Testis (tissue), 2 donors: ENCODE results near the gene BAMBI.

Experiments
- POLR2A ChIP-seq: fragments of 450-650 bp; IDR thresholded peaks from one replicate; pipeline ENCODE4 v1.6.1; 2017; ENCODE audit warnings: antibody characterized with exemption, mild to moderate bottlenecking, moderate library complexity
- TF ChIP-seq, protein P1 (sequence below), 3 experiments: fragments of 450-650 bp in 2 of 3; fragments of 200-600 bp in 1 of 3; sonication (generic) in 1 of 3; IDR thresholded peaks; one replicate each; pipeline ENCODE4 v1.5.1; 2016 to 2019; ENCODE audit warnings: antibody characterized with exemption in 3 of 3, mild to moderate bottlenecking in 2 of 3, moderate library complexity in 1 of 3

DNA sequence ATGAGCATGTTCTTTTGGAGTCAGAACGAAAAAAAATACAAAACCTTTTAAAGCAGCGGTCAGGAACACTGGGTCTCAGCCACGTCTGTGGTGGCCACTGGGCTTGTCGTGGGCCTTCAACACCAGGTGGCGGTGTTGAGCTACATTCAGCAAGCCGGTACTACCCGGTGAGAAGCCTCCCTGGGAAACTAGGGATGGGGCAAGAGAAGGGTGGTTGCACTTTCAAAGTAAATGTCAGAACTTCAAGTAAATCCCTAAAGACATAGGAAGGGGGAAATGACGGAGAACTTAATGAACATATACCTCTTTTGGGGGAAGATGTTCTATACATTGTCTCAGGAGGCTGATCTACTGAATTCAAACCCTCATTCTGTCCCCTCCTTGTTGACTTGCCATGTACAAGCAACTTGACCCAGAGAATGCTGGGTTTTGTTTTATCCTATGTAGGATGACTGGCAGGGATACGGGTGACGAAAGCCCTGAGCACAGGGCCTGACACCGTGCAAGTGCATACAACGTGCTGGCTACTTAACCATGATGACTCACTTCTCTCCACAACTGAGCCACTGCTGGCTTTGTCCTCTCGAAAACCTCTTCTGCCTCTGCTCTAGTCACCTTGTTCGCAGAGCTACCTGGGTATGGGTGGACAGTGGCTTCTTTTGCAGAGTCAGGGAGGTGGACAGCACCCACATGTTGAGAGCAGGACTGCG is 49.0 kb upstream of the BAMBI start:
- TF ChIP-seq, protein P1, sequence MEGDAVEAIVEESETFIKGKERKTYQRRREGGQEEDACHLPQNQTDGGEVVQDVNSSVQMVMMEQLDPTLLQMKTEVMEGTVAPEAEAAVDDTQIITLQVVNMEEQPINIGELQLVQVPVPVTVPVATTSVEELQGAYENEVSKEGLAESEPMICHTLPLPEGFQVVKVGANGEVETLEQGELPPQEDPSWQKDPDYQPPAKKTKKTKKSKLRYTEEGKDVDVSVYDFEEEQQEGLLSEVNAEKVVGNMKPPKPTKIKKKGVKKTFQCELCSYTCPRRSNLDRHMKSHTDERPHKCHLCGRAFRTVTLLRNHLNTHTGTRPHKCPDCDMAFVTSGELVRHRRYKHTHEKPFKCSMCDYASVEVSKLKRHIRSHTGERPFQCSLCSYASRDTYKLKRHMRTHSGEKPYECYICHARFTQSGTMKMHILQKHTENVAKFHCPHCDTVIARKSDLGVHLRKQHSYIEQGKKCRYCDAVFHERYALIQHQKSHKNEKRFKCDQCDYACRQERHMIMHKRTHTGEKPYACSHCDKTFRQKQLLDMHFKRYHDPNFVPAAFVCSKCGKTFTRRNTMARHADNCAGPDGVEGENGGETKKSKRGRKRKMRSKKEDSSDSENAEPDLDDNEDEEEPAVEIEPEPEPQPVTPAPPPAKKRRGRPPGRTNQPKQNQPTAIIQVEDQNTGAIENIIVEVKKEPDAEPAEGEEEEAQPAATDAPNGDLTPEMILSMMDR (IDR thresholded peaks at IDR 0.05), result peak; percentile 57 to 83 (median 67)
- TF ChIP-seq POLR2A, result no peak
